GM18520 (cell line): Measurements from ENCODE around the gene LRRC23.
A peak's percentile ranks its signal among the peaks of the same experiment; 100 is the strongest.

Experiments
- ATAC-seq: cut with Tn5 transposase; IDR thresholded peaks from one replicate; pipeline ENCODE4 v1.9.1; 2021; ENCODE audit not compliant: unreplicated experiment

Gene LRRC23

DNA sequence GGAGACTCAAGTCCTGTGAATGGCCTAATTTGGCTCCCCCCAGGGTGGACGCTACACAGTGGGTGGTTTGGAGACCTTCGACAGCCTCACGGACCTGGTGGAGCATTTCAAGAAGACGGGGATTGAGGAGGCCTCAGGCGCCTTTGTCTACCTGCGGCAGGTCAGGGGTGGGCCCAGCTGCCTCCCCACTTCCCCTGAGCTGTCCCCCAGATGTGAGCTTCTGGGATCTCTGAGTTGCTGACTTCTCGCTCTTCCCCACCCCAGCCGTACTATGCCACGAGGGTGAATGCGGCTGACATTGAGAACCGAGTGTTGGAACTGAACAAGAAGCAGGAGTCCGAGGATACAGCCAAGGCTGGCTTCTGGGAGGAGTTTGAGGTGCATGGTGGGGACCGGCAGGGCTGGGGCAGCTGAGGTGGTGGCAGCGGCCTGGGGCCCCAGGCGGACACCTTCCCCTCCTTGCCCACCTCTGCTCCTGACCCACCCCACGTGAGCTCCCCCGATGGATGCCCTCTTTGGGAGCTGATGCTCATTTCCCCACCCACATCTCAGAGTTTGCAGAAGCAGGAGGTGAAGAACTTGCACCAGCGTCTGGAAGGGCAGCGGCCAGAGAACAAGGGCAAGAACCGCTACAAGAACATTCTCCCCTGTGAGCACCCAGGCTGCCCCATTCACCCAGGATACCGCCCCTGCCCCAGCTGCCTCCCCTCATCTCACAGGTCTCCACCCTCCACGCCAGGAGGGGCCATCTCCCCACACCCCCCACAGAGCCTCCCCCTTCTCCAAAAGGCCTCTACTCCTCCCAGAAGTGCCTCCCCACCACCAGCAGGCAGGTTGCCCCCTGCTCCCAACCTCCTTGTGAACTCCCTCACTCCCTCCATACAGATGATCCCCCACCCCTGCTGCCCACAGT lies 50.7 kb downstream of the LRRC23 start:
- no peak for ATAC-seq

DNA sequence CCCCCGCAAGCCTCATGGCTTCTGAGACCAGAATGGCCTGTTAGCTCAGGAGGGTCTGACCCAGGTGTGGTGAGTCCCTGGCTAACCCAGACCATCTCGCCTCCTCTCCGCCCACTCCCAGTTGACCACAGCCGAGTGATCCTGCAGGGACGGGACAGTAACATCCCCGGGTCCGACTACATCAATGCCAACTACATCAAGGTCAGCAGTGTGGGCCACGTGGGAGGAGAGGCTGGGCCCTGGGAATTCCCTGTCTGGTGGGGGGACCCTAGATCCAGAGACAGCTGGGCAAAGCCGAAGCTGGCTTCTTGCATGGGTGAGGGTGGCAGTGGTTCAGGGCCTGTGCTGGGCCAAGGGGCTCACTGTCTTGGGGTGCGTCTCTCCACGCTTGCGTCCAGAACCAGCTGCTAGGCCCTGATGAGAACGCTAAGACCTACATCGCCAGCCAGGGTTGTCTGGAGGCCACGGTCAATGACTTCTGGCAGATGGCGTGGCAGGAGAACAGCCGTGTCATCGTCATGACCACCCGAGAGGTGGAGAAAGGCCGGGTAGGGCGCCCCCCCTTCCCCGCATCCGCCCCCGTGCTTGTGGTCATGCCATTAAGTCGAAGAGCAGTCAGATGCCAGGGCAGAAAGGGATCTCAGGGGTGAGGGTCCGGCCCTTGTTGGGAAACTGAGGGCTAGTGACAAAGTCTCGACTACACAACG lies 51.6 kb downstream of the LRRC23 start:
- ATAC-seq: no peak

DNA sequence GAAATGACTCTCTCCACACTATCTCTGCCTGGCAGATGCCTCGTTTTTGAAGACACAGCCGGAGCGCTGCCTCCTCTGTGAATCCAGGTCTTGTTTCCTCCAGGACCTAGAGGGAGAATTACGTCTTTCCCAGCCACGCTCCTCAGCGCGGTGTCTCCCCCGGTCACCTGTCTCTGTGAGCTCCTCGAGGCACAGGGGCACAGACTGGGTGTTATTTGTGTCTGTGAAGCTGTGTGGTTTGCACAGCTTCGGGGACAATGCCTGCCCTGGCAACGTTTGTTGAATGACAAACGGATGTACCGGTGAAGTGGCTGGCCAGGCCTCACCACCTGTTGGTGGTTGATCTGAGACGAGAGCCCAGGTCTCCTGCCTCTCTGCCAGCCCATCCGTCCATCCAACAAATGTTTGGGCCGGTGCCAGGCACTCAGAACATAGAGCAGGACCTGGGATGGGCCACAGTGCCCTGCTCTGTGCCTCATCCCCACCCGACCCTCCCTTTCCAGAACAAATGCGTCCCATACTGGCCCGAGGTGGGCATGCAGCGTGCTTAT lies 52.6 kb downstream of the LRRC23 start:
- ATAC-seq: no peak

DNA sequence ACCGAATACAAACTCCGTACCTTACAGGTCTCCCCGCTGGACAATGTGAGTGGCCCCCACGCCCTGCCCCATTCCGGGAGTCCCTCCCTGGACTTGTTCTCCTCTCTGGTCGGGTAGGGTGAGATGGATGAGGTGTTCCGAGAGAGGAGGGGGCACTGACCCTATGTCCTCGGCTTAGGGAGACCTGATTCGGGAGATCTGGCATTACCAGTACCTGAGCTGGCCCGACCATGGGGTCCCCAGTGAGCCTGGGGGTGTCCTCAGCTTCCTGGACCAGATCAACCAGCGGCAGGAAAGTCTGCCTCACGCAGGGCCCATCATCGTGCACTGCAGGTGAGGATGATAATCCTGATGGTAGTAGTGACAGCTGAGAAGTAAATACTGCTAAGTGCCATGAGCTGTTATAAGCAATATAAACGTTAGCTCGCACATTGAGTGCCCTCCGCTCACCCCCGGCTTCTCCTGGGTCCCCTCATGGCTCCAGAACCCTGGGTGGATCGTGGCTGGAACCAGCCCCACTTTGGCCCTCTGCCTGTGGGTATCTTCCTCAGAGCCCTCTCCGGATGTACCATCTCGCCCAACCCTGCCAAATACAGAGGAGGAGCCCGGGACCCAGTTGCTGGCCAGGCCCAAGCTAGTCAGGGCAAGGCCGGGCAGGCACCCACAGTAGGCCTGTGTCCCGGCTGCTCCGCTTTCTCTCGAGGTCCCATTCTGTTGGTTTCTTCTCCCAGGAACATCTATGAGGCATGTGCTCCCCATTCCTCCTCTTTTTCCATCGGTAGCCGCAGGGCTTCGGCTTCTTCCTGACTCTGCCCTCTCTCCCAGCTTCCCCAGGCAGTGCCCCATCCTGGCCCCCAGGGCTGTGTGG lies 53.4 kb downstream of the LRRC23 start:
- no peak for ATAC-seq

DNA sequence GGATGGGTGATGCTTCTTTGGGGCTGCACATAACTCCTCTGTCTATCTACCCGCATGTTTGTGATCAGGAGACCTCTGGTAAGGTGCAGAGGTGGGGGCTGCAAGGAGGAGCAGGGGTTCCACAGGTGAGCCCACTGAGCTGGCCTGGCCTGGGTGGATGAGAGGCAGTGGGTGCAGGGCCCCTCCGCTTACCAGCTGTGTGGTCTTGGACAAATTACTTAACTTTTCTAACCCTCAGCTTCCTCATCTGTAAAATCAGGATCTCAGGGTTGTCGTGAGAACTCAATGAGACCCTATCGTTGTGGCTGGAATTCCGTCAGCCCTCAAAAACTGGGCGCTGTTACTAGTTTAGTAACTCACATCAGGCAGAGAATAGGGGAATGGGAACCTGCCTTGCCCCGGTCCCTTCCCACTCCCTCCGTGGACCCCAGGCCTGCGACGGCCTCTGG lies 54.0 kb downstream of the LRRC23 start:
- no peak for ATAC-seq

DNA sequence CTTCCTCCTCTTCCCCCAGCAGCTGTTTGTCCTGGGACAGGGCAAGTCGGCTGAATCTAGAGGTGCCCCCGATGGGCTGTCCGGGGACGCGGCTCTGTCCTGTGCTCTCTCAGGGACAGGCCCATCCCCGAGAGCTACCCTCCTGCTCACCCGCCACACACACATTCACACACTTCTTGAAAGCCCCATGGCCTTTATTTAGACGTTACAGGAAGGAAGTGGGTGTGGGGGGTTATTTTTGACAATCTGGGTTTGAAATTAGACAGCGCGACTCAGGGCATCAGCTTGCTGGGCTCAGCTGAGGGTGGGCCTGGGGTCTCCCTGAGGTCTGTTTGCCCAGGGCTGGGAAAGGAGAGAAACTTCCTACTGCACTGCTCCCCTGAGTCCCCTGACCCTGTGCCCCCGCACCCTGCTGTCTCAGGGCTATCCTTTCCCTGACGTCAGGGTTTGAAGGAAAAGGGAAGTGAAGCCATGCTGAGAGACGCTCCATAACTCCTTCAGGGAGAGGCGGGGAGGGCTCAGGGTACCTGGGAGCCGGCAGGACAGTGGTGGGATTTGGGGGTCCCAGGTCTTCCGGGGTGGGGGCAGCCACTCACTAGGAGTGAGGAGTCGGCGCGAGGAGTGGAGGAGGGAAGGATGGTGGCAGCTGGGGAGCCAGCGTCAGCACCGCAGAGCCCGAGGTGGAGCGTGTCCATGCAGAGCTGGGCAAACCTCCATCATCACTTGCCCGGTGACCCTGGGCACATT lies 54.6 kb downstream of the LRRC23 start:
- ATAC-seq: peak; percentile 33

DNA sequence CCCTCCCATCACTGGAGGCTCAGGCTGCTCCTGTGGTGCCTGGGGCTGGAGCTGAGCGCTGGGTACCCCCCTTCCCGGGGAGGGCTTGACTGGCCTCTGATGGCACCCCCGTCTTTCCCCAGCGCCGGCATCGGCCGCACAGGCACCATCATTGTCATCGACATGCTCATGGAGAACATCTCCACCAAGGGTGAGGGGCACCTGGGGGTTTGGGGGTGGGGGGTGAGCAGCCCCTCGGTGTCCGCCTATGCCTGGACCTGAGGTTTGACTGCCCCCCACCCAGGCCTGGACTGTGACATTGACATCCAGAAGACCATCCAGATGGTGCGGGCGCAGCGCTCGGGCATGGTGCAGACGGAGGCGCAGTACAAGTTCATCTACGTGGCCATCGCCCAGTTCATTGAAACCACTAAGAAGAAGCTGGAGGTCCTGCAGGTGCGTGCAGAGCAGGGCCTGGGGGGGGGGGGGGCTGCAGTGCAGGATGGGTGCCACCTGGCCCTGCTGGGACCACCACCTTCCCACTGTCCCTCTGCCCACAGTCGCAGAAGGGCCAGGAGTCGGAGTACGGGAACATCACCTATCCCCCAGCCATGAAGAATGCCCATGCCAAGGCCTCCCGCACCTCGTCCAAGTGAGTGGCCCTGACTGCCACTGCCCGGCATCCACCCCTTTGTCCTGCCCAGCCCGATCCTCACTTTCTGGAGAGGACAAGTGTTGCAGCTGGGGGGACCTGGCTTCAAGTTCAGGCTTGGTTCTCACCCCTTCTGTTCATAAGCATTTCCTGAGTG lies 55.4 kb downstream of the LRRC23 start:
- ATAC-seq: no peak

DNA sequence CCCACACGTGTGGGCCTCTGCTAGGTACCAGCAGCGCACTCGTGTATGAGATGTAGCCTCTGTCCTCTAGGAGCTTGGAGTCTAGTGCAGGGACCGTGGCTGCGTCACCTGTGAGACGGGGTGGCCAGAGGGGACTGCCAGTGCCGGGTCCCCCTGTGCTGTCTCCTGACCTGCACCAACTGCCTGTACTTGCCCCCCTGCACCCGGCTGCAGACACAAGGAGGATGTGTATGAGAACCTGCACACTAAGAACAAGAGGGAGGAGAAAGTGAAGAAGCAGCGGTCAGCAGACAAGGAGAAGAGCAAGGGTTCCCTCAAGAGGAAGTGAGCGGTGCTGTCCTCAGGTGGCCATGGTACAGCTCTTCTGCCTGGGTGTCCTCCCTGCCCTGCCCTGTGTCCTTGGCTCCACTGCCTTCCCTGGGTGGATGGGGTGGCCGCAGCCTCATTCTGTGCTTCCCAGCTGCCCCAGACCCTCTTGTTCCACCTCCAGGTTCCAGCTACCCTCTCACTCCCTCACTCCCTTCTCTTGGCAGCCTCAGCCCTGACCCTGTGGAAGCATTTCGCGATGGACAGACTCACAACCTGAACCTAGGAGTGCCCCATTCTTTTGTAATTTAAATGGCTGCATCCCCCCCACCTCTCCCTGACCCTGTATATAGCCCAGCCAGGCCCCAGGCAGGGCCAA lies 56.1 kb downstream of the LRRC23 start:
- peak; percentile 26 for ATAC-seq

DNA sequence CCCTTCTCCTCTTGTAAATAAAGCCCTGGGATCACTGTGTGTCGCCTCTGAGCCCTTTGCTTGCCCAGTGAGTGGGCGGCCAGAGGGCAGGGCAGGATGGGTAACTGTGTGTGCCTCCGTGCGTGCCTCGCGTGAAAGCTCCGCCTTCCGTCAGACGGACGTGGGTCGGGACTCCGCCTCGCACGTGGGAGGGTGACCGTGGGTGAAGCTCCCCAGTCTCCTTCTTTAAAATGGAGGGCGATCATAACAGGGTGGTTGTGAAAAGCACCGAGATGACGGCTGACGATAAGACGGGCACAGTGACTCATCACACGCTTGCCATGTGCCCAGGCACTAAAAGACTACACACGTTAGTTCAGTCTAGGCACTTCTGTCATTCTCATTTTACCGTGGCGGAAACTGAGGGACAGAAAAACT lies 56.7 kb downstream of the LRRC23 start:
- ATAC-seq: peak; percentile 17

DNA sequence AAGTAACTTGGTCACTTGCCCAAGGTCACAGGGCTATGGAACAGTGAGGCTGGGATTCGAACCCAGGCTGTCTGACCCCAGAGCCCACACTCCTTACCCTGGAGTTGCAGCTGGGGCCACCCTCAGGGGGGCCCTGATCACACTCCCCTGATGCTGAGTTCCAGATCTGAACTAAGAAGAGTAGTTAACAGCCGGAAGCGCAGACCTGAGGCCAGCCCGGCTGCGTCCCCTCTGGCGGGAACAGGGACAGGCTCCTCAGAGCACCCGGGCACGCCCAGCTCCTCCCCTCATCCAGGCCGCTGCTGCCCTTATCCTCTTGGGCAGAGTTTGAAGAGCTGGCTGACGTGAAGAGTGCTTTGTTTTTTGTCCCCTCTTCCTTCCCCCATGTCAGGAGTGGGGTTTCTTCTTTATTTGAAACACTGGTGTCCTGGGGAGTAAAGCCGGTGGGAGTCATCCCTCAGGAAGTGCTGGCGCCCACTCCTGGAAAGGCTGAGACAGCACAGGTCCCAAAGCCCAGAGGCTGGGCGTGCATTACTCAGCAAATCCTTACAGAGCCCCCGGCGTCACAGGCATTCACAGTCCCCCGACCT lies 57.2 kb downstream of the LRRC23 start:
- ATAC-seq: peak; percentile 9

DNA sequence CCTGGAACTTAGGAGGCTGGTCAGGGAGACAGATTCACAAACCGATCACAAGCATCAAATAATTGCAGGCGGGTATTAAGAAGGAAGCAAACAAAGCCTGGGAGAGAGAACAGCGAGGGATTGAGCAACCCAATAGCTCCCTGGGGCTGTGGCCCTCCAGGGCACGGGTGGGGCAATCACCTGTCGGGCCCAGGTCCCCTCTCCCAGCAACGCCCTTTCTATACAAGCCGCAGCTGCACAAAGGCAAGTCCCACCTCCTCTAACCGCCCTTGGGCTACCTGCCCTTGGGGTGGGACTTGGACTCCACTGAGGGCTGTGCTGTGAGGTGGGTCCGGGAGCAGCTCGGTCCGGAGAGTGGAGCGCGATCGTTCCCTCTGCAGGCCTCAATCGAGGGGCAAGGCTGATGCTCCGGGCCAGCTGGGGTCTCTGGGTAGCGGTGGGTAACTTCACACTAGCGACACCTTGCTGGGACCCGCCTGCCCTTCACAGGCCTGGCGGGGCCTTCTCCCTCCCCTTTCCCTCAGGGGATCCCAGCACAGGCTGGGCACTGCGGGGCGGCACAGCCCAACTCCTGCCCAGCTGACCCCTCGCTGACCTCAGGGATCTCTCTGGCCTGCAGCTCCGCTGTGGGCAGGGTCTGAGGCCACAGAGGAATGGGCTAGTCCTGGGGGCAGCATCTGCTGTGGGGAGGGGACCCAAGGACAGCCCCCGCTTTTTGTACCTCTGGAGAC lies 57.8 kb downstream of the LRRC23 start:
- no peak for ATAC-seq

DNA sequence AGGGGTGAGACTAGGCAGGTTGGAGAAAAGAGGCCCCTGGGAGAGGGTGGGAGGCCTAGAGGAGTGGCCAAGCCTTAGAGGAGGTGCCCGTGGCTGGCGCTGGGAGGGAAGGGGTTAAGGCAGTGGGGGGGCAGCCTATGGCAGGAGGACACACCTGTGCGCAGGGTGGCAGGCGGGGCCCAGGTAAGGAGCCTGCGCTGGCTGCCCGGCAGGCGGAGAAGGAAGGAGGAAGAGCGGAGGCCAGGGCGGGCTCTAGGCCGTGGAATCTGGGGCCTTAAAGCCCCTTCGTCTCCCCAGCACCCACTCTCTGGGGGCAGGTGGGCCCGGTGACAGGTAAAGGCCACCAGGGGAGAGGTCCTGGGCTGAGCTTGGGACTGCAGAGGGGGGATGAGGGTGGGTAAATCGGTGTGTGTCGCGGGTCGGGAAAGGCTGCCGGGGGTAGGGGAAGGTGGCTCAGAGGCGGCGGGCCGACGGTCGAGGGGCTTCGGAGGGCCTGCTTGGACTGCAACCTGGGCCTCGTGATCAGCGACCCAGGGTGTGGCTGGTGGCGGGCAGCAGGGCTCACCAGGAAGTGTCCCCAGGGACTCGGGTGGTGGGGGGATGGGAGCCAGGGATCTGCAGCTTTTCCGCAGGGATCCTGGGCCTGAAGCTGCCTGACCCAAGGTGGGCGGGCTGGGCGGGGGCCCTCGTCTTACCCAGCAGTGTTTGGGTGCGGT lies 58.6 kb downstream of the LRRC23 start:
- ATAC-seq: no peak
